ENCODE measurements around the gene CCDC6. TPM values are rescaled to one million over a fixed set of nuclear protein-coding genes. Genes with fewer than 3 reads are reported as not detected.

The CCDC6 gene
- total RNA-seq, 1 donor from 2014 or later: 47.4 TPM

- TF ChIP-seq POLR2AphosphoS5 (IDR thresholded peaks at IDR 0.05; ENCODE audit: insufficient read depth in 1 of 2, low read depth in 1 of 2) (no peak), POLR2A (IDR thresholded peaks at IDR 0.05) (no peak), CTCF (IDR thresholded peaks at IDR 0.05) (no peak)
These were observed 6.2 kb downstream of the CCDC6 start for GRCh38 chr10:59900048-59900727.

GRCh38 chr10:59898125-59898835 is 8.1 kb downstream of the CCDC6 start:
- no peak overlapping the region for H3K27ac ChIP-seq
- peaks cover 89% of the 10 kb centered on the region for H3K4me1 ChIP-seq
- no peaks in the 10 kb centered on the region for H3K36me3 ChIP-seq
- intact Hi-C loops (cut with DNase I): no loop called here
- TF ChIP-seq POLR2AphosphoS5 (IDR thresholded peaks at IDR 0.05; ENCODE audit: insufficient read depth in 1 of 2, low read depth in 1 of 2) (no peak), CTCF (IDR thresholded peaks at IDR 0.05) (no peak), POLR2A (IDR thresholded peaks at IDR 0.05) (no peak)
- DNase-seq (ENCODE audit: extremely low spot score in 2 of 2): no peak
- H3K4me3 ChIP-seq: no peak overlapping the region
- no peaks in the 10 kb centered on the region for H3K9me3 ChIP-seq
- no peaks in the 10 kb centered on the region for H3K27me3 ChIP-seq

More at GRCh38 chr10:59900048-59900727, 6.2 kb downstream of the CCDC6 start:
- Histone ChIP-seq H3K27ac (peak overlapping the region; percentile 25), H3K36me3 (no peaks in the 10 kb centered on the region), H3K9me3 (no peaks in the 10 kb centered on the region), H3K4me3 (no peak overlapping the region), H3K27me3 (no peaks in the 10 kb centered on the region), H3K4me1 (peaks cover 87% of the 10 kb centered on the region)
- intact Hi-C loops (cut with DNase I): no loop called here
- no peak for DNase-seq (ENCODE audit: extremely low spot score in 2 of 2)

- Histone ChIP-seq H3K4me1 (peaks cover 98% of the 10 kb centered on the region), H3K27ac (peak overlapping the region; percentile 38), H3K4me3 (no peak overlapping the region), H3K27me3 (no peaks in the 10 kb centered on the region), H3K9me3 (no peaks in the 10 kb centered on the region), H3K36me3 (no peaks in the 10 kb centered on the region)
- intact Hi-C loops (cut with DNase I): no loop called here
- DNase-seq (ENCODE audit: extremely low spot score in 2 of 2): no peak
- TF ChIP-seq POLR2A (IDR thresholded peaks at IDR 0.05) (no peak), POLR2AphosphoS5 (IDR thresholded peaks at IDR 0.05; ENCODE audit: insufficient read depth in 1 of 2, low read depth in 1 of 2) (no peak), CTCF (IDR thresholded peaks at IDR 0.05) (no peak)
These were observed 10.2 kb downstream of the CCDC6 start for GRCh38 chr10:59896191-59896590.

GRCh38 chr10:59895629-59896116 is 10.7 kb downstream of the CCDC6 start:
- Histone ChIP-seq H3K9me3 (no peaks in the 10 kb centered on the region), H3K36me3 (no peaks in the 10 kb centered on the region), H3K4me1 (peaks cover 97% of the 10 kb centered on the region), H3K27me3 (no peaks in the 10 kb centered on the region), H3K4me3 (no peak overlapping the region), H3K27ac (peak overlapping the region; percentile 38)
- no peak for DNase-seq (ENCODE audit: extremely low spot score in 2 of 2)
- TF ChIP-seq POLR2A (IDR thresholded peaks at IDR 0.05): no peak
- no peak for TF ChIP-seq CTCF (IDR thresholded peaks at IDR 0.05)
- TF ChIP-seq POLR2AphosphoS5 (IDR thresholded peaks at IDR 0.05; ENCODE audit: insufficient read depth in 1 of 2, low read depth in 1 of 2): no peak
- intact Hi-C loops (cut with DNase I): no loop called here

- TF ChIP-seq POLR2A (IDR thresholded peaks at IDR 0.05) (no peak), POLR2AphosphoS5 (IDR thresholded peaks at IDR 0.05; ENCODE audit: insufficient read depth in 1 of 2, low read depth in 1 of 2) (peak in 1 of 2 donors; percentile 61)
- Histone ChIP-seq H3K4me1 (peaks cover 95% of the 10 kb centered on the region), H3K4me3 (no peak overlapping the region), H3K27ac (peak overlapping the region; percentile 38), H3K27me3 (no peaks in the 10 kb centered on the region), H3K36me3 (no peaks in the 10 kb centered on the region), H3K9me3 (no peaks in the 10 kb centered on the region)
- no peak for DNase-seq (ENCODE audit: extremely low spot score in 2 of 2)
- intact Hi-C loops (cut with DNase I): no loop called here
These were observed 12.2 kb downstream of the CCDC6 start for GRCh38 chr10:59894114-59894513.

All from vagina (tissue), 2 donors.